GM18951 (cell line): ENCODE data around the gene STRA8.

Experiments
- POLR2A ChIP-seq: IDR thresholded peaks from 4 replicates; pipeline ENCODE4 v1.6.1; 2011; ENCODE audit warnings: mild to moderate bottlenecking; ENCODE audit not compliant: insufficient read length, insufficient read depth; ENCODE audit errors: extremely low read depth
- in situ Hi-C: fragments of 300-500 bp; cut with MboI; formaldehyde crosslinking; loops from one replicate; pipeline ENCODE4 v1.12.0; 2022; ENCODE audit warnings: low sequenced_read_pairs, mixed read lengths, inconsistent platforms; ENCODE audit not compliant: unreplicated experiment

Gene STRA8

DNA sequence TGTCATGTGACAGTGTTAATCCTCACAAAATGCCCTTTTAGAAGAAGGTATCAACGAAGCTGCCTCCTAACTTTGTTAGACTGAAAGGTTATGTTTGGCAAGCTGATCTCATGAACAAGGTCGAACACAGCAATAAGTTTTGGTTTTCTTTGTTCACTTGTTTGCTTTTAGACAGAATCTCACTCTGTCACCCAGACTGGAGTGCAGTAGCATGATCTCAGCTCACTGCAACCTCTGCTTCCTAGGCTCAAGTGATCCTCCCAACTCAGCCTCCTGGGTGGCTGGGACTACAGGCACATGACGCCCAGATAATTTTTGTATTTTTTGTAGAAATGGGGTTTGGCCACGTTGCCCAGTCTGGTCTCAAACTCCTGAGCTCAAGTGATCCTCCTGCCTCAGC lies 1.1 kb downstream of the STRA8 start:
- no peak for TF ChIP-seq POLR2A

GRCh38 chr7:135235841-135236240 lies 2.2 kb downstream of the STRA8 start:
- TF ChIP-seq POLR2A = no peak

More for the DNA sequence above, 1.1 kb downstream of the STRA8 start:
- in situ Hi-C loops = no loop called here

GRCh38 chr7:135236727-135237126 lies 3.1 kb downstream of the STRA8 start:
- in situ Hi-C loops = no loop called here
- TF ChIP-seq POLR2A = peak; percentile 32

More at GRCh38 chr7:135235841-135236240, 2.2 kb downstream of the STRA8 start:
- in situ Hi-C loops = no loop called here

DNA sequence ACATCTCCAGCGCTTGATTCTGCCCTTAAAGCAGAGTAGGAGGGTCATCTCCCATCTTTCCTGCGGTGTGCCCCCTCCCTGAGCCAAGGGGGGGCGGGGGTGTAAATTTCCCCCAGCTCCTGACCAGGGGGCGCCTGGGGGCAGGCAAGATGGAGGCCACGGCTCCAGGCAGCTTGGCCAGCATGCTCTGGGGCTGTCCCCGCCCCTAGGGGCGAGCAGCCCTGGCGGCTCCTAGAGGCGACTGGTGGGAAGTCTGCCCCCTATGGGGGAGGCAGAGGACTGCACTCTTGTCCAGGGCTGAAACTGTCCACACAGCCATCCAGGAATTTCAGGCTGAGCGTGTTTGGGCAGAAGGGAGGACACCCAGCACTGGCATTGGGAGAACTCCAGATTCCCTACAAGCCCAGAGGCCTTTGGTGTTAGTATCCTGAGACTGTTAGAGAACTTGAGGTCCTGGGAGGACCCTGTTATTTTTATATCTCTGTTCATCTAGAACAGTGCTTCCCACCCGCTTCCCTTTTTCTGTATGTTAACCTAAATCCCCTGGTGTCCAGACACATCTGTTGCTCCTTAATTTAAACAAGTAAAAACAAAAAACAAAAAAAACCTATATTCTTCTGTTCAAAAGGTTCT lies 4.6 kb downstream of the STRA8 start:
- TF ChIP-seq POLR2A = no peak
- in situ Hi-C loops = no loop called here

DNA sequence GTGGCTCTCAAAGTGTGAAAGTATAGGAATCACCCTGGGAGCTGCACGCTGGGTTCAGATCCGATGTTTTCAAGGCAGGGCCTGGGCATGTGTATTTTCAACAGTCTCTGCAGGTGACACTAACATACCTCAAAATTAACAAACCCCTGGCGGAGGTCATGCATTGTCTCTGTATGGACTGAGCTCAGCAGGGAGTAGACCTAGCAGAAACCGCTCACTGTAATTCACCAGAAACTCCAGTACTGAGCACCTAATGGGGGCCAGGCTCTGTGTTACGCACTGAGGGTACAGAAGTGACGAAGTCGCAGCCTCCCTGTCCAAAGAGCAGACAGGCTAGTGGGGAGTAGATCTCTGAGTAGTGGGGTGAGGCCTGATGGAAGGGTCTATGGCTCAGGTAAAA lies 5.6 kb downstream of the STRA8 start:
- in situ Hi-C loops = no loop called here
- TF ChIP-seq POLR2A = no peak

DNA sequence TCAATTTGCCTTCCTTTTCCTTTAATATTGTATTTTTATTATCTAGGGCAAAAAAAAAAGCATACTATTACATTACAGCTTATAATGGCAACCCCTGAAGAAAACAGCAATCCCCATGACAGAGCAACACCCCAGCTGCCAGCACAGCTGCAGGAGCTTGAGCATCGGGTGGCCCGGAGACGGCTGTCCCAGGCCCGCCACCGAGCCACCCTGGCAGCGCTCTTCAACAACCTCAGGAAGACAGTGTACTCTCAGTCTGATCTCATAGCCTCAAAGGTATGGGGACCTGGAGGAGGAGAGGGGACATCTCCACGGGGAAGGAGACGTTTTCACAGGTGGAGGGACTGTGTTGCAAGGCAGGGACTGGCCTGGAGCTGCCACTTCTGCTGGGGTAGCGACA lies 6.8 kb downstream of the STRA8 start:
- no peak for TF ChIP-seq POLR2A
- in situ Hi-C loops = no loop called here

DNA sequence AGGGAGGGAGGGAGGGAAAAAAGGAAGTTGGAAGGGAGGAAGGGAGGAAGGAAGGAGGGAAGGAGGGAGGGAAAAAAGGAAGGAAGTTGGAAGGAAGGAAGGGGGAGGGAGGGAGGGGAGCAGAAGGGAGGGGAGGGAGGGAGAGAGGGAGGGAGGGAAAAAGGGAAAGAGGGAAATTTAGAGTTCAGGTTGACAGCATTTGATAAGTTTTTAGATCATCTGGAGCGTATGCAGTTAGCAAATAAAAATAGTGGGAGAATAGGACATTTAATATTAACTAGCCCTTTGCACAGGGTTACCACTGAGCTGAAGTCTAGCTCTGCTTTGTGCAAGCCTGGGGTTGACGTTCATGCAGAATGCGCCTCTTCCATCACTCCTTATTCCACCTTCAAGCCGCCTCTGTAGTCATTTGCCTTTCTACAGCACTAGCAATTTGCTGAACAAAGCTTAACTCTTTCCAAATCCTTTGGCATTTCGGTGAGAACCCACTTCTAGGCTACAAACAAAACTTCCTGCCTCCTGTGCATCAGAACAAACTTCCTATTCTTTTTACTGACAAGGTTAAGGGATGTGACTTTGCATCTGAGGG lies 8.6 kb downstream of the STRA8 start:
- TF ChIP-seq POLR2A = no peak
- in situ Hi-C loops = no loop called here

GRCh38 chr7:135245226-135246190 lies 11.9 kb downstream of the STRA8 start:
- TF ChIP-seq POLR2A = no peak
- in situ Hi-C loops = no loop called here

GRCh38 chr7:135246191-135246825 lies 12.7 kb downstream of the STRA8 start:
- in situ Hi-C loops = no loop called here
- no peak for TF ChIP-seq POLR2A

DNA sequence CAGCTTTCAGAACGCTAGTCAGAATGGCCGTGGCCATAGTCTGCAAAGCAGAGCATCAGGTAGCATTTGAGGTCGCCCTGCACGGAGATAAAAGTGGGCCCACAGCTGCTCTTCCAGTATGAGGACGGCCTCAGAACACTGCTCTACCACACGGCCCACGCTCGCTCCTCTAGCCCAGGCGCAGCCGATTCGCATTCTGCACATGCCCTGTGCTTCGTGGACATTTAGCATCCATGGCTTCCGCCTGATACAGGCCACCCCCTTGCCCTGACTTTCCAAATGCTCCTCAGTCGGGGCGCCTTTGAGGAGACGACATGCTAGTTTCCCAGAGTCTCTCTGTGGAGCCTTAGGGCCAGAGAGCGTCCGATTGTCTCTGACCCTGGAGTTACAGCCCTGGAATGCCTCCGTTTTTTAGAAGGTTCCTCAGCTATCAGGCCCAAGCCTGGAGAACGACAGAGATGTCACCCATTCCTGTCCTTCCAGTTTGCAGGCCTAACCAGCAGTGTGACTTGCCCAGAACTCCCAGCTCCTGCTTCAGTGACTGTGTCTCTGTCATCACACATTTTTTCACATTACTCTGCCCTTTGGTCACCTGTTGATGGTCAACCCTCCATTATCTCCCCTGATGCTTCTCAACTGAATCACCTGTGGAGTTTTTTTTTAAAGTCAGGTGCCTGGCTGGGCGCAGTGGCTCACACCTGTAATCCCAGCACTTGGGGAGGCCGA lies 14.3 kb downstream of the STRA8 start:
- no peak for TF ChIP-seq POLR2A
- in situ Hi-C loops = no loop called here

DNA sequence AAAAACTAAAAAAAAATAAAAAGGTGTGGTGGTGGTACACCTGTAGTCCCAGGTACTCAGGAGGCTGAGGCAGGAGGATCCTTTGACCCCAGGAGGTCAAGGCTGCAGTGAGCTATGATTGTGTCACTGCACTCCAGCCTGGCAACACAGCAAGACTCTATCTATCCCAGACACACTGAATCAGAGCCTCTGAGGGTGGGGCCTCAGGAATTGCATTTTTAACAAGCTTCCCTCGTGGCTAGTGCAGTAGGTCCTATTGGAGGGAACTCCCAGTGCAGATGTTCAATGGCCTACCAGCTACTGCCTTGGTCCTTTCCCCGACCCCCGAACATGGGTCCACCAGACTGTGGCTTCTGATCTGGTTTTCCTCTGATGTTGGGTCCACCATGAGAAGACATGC lies 14.9 kb downstream of the STRA8 start:
- no peak for TF ChIP-seq POLR2A
- in situ Hi-C loops = no loop called here

DNA sequence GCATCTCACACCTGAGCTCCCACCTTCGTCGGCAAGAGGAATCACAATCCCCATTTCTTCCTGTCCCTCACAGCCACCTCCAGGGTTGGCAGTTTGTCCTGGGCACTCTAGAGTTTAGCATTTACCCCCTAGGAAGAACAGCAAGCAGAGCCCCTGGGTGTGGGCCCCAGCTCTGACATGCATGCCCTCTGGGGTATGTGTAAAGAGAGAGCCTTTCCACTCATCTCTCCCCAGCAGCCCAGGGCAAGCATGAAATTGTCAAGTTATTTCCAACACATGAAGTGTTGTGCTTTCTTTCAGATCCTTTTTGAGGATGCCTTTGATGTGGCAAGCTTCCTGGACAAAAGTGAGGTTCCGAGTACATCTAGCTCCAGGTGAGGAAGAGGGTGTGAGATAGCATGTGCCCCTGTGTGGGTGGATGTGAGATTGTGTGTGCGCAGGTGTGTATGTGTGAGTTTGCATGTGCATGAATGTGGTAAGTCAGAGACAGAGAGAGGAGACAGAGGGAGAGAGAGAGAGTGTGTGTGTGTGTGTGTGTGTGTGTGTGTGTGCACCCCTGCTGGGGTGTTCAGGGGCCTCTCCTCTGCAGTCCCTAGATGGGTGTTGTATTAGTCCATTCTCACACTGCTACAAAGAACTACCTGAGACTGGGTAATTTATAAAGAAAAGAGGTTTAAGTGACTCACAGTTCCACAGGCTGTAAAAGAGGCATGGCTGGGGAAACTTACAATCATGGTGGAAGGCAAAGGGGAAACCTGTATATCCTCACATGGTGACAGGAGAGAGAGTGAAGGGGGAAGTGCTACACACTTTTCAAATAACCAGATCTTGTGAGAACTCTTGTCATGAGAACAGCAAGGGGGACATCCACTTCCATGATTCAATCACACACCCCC lies 18.1 kb downstream of the STRA8 start:
- no peak for TF ChIP-seq POLR2A
- in situ Hi-C loops = no loop called here
